Caki2 (cell line): ENCODE measurements around the gene PRDM16. TPM values are rescaled to one million over a fixed set of nuclear protein-coding genes. Genes with fewer than 3 reads are reported as not detected.

Experiments used
- DNase-seq: peaks from one replicate; pipeline ENCODE4 v3.0.0-alpha.2; 2015; ENCODE audit warnings: low read depth
- in situ Hi-C: cut with HindIII; loops from 2 replicates; pipeline ENCODE4 v1.10.0; 2016; ENCODE audit warnings: low sequenced_read_pairs, low pct_unique_long_range_greater_than_20kb, mixed read lengths
- total RNA-seq: library from RNA; depleted of rRNA; stranded (reverse); fragments of >200 nt; shearing (Covaris generic); gene quantifications from 2 replicates; pipeline ENCODE4 v1.2.3, GENCODE V29; 2014; ENCODE audit warnings: low replicate concordance

Gene PRDM16
- total RNA-seq, 1 experiment from 2014 or later, result not detected

DNA sequence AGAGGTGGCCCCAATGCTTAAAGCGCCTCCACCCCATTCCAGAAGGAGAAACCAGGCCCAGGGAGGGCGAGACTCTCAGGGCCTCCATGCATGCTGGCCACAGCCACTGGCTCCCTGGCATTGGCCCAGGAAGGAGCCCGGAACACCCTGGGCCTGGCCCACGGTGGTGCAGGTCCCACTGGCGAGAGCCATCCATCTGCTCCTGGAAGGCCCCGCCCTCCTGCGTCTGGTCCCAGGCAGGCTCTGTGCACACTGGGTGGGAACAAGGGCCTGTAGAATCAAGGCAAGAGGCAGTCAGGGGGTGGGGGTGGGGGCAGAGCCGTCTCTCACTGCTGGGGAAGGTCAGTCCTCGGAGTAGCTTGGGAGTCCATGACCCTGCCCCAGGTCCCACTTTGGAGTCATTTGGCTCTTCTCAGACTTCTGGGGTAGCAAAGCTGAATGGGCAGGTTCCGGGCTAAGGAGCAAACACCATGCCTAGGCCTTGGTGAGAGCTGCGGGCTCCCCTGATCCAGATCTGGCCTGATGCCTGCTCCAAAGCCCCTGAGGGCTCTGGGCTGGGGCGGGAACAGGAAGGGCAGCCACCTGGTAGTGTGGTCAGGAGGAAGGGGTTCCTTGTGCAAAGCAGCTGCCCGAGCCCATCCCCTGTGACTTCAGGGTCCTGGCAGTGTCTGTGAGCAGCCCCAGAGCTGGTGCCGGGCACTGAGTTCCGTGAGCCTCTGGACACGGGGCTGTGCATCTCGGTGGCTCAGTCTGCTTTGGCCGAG, 278.4 kb downstream of the PRDM16 start:
- no peak for DNase-seq
- in situ Hi-C loops, result no loop called here

DNA sequence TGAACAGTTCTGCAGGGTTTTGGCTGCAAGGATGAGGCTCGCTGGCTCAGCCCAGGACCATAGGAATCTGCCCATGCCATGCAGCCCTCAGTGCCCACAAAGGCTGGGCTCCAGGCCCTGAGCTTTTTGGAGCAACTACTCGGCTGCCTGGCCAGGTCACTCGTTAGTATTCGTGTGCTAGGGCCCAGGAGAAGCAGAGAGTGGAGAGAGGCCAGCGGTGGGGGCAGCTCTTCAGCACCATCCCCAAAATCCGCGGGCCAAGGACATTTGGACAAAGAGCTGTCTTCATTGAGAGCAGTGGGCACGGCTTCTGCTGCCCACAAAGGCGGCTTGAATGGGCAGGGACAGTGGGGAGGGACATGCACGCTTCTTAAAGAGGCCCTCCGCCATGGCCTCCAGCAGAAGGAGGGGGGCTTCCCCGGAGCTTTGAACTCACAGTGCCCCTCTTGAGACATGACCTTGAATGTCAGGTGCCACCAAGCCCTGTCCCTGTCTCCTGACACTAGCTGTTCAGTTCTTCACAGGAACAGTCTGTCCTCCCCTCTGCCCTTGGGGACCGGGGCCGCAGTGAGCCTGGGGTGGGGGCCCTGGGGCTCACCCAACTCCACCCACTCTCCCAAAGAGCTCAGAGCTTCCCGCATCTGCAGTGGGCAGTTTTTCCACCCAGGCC, 279.3 kb downstream of the PRDM16 start:
- in situ Hi-C loops, result no loop called here
- DNase-seq, result no peak

DNA sequence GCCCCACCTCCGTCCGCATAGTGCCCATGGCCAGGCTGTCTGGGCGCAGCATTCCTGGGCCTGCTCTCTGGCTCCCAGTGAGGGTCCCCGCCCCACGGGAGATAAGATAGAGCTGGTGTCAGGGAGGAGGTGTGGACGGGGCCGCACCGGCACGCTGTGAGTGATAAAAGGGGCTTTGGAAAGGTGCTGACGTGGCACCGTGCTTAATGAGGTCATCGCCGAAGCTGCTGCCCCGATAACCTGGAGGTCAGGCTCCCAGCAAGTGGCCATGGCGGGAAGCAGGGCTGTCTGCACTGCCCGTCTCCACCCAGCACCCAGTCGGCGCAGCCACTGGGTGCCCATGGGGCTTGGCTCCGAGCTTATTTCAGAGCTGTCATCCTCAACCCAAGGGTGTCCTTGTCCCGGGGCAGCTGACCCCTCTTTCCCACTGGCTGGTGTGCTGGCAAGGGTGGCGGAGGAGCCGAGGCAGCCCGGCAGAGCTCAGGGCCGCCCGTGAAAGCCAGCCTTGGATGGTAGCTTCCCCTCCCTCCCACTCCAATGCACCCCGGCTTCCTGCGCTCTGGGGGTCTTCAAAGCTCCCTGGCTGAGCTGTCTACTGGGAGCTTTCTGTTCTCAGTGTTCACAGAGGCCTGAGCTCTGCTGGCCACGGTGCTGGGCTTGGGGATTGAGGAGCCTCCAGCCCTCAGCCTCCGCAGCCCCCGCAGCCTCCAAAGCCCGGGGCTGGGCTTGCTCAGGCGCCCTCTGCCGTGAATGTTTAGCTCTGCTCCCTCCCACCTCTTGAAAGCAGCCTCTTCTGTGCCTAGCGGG, 280.4 kb downstream of the PRDM16 start:
- DNase-seq, result no peak
- in situ Hi-C loops, result no loop called here

DNA sequence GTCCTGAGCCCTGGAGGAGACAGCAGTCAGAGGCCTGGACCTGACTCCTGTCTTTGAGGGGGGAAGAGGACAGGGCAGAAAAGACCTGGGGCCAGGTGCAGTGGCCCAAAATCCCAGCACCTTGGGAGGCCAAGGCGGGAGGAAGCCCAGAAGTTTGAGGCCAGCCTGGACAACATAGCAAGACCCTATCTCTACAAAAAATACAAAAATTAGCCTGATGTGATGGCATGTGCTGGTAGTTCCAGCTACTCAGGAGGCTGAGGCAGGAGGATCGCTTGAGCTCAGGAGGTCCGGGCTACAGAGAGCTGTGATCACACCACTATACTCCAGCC, 280.9 kb downstream of the PRDM16 start:
- in situ Hi-C loops, result no loop called here
- no peak for DNase-seq

DNA sequence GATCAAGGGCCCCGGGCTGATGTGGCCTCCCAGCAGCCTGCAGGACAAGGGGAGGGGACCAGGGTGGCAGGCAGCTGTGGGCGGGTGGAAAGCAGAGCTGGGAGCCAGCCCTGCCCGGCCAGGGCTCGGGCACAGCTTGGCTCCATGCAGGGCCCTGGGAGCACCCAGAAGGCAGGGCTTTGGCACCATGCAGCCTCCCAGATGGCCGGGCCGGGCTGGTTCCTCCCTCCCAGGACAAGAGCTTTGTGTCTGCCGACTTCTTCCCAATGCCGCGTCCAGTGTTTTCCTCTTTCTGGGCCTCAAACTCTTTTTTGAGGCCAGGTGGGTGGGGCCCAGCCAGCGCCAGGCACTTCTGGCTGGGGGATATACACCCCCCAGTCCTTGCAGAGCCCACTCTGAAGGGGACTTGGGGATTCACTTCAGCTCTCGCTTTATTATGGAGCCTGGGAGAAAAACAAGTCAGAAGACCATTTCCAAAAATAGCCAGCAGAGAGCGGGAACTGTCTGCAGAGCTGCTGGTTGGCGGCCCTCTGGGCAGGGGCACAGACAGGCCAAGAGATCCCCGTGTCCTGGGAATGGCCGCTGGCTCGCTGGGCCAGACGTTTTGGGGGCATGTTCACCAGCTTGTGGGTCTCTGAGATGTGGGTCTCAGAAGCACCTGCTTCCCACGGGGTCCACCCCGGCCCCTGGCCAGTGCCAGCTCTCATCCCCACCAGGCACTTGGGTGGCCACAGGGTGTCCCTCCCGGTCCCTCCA, 281.7 kb downstream of the PRDM16 start:
- in situ Hi-C loops, result no loop called here
- no peak for DNase-seq

DNA sequence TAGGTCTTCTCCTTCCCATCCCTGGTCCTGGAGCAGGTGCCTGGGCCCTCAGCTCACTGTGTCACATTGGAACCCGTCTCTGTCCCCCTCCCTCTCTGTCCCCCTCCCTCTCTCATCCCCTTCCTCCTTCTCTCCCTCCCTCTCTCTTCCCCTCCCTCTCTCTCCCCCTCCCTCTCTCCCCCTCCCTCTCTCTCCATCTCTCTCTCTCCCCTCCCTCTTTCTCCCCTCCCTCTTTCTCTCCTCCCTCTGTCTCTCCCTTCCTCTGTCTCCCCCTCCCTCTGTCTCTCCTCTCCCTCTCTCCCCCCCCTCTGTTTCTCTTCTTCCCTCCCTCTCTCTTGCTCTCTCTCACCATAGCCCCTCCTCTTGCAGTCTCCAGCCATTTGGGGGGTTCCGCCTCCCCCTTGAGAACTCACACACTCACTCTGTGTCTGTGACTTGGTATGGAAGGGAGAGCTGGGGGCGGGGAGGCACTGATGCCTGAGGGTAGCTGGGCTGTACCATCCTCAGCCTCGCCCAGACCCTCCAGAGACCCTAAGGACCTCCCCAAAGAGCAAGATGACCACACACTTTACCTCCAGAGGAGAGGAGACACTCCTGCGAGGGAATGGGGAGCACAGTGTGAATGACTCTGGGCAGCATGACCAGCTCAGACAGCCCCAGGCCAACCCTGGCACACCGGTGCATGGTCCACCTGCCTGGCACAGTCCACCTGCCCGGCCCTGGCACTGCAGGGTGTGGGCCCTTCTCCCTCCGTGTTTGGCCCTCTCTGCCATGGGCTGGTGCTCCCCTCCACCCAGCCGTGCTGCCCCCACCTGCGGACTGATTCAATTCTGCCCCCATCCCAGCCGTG, 282.7 kb downstream of the PRDM16 start:
- DNase-seq, result no peak
- in situ Hi-C loops, result no loop called here

DNA sequence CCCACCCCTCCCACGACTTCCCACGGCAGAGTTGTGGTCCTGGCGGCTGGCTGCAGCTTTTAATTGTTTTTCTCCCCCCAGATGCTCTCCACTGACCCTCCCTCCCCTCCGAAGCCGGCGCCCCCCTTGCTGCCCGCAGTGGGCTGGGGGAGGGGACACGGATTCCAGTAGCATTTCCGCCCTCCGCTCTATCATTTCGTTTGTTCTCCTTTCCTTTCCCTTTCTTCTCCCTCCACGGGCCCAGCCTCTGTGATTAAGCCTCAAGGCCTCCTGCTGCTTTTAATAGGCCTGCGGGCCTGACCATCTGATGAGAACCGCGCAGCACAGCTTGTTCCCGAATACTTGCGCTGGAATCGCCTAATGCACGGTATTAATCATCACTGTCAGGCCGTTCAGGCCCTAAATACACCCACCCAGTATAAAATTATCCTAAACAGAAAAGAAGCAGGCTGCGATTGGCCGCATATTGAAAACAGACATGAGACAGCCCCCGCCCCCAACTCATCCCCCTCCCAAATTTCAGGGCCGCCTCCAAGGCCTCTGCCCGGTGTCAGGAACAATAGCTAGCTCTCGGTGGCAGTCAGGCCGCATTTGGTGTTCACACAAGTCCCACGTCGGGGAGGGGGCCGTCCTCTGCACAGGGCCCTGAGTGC, 283.4 kb downstream of the PRDM16 start:
- in situ Hi-C loops, result no loop called here
- no peak for DNase-seq

DNA sequence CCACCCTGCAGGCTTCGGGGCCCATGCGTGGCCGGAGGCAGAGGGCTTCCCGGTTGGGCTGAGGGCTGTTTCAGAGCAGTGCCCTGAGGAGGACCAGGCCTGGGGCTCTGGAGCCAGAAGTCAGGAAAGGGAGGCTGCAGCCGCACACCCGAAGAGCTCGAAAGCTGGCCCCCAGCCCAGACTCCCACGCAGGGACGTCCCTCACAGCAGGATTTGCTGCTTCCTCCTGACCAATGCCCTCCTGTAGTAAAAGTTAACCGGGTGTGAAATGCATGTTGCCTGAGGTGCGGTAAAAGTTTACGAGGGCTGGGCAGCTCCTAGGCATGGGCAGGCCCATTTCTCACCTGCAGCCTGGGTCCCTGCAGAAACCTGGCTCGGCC, 283.9 kb downstream of the PRDM16 start:
- in situ Hi-C loops, result no loop called here
- DNase-seq, result peak; percentile 16

DNA sequence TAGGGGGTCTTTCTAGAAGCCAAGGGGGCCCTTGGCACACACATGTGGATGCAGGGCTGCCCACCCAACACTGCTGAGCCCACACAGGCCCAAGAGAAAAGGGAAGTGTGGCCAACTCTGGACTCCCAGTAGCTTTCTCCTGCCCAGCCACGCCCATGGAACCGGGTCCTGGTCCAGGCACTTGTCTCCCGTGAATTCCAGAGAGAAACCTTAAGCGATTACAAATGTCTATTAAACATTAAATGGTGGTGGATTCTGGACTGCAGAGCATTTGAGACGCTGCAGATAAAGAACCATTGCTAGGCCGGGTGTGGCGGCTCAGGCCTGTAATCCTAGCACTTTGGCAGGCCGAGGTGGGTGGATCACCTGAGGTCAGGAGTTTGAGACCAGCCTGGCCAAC, 284.9 kb downstream of the PRDM16 start:
- in situ Hi-C loops, result no loop called here
- DNase-seq, result no peak

DNA sequence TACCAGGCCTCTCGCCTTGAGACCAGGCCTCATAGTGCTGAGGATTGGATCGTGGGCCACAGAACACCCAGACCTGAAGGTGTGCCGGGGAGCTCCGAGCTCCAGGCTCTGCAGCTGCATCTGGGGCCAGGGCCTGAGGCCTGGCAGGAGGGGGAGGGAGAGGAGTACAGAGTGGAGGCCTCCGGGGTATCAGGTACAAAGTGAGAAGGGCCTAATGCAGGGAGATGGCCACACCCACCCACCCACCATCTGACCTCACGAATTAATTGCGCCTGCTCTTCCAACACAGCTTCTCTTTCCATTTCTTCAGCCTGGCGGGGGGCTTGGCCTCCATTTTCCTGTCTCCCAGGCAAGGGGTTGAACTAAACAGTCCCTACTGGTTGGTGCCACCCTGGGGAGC, 286.1 kb downstream of the PRDM16 start:
- no peak for DNase-seq
- in situ Hi-C loops, result no loop called here

DNA sequence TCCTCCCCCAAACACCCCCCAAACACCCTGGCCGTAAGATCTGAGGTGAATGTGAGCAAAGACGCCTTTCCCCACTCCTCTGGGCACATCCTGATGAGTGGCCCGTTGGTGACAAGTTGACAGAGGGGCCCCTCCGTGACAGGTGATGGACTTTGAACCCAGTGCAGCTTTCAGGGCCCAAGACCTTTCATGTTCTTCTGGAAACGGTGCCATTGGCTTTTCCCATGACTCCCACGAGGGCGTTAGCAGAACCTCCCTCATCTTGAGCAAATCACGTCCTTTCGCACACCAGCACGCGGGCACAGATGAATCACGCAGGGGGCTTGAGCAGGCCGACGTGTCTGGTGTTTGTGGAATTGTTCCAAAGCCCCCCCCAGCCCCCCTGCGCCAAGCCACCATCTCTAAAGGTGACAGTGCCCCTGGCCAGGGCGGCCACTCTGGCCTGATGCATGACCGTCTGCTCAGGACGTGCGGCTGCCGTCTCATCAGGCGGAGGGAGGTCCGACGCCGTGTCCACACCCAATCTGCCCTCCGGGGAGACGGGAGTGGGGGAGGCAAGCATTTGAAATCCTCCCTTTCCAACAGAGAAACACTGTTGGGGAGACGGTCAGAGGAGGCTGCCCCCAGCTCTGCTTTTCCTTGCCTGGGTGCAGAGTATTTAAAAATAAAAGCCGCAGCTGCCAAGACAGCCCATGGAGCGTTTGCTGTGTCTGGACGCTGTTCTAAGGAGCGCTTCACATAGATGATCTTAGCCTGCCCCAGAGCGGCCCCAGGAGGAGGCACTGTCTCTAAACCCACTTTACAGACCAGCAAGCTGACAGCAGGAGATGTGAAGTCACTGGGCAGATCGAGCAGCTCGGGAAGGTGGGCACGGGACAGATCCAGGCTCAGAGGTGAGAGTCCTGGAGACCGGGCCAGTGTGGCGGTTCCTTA, 287.2 kb downstream of the PRDM16 start:
- no peak for DNase-seq
- in situ Hi-C loops, result no loop called here

DNA sequence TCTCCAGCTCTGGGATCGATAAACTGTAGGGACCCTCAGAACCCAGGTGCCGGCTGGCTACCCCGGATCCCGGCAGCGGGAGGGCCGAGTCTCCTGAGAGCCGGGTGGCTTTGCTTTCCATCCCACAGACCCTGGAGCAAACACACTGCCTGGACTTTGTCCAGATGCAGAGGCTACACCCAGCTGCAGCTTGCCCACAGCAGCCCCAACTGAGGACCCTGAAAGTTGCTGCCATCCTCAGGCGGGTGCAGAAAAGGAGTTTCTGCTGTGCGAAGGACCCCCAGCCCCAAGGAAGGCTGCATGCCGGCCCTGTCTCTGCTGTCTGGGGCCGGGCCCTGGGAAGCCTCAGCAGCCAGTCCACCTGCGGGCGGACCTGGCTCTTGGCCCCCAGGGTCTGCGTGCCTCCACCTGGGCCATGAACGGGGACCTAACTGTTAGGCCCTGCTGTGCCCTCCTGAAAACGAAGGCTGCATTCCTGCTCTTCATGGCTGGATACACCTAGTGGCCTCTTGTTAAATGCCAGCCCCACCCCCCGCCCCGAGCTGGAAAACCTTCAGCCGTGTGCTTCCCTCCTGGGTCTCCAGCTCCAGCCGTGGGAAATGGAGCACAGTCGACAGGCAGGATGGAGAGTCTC, 287.9 kb downstream of the PRDM16 start:
- in situ Hi-C loops, result no loop called here
- no peak for DNase-seq

DNA sequence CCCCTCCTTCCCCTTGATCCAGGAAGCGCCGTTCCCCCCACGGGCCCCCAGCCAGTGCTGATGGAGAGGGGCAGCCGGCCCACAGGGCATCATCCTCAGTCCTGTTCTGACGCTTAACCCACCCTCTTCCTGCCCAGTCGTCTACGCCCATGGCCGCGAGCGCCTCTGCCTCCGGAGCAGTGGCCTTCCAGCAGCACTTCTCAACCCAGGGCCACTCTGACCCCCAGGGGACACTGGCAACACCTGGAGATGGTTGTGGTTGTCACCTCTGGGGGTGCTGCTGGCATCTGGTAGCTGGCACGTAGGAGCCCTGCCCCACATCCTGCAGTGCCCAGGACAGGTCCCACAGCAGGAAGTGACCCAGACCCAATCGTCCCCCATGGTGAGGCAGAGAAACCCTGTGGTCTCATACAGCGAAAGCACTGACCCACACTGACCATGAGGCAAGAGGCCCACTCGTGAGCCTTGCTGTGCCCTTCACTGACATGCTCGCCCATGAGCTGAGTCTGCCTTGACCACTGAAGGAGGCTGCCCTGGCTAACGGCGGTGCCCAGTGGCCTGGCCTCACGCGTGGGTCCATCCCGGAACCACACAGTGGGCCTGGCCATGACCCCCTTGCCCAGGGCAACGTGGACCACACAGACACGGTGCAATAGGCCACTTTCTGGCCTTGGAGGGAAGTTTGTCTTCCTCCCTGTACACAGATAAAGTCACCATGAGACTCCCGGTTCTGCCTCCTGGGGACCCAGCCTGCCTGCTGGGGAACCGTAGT, 288.7 kb downstream of the PRDM16 start:
- no peak for DNase-seq
- in situ Hi-C loops, result no loop called here

DNA sequence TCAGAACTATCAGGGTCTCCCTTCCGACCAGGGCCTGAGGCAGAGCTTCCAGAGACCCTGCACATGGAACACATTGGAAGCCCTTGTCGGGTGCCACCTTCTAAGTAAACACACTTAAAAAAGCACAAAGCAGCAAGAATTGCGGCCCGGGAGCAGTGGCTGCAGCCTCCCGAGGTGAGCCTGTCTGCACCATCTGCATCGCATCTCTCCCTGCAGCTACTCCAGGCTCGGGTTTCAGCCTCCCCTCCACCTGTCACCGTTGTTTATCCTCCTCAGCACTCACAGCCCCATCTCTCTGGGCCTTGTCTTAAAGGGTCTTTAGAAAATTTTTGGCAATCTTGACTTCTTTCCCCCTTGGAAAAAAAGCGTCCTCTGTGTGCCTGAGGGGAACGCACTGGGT, 290.3 kb downstream of the PRDM16 start:
- in situ Hi-C loops, result no loop called here
- no peak for DNase-seq

DNA sequence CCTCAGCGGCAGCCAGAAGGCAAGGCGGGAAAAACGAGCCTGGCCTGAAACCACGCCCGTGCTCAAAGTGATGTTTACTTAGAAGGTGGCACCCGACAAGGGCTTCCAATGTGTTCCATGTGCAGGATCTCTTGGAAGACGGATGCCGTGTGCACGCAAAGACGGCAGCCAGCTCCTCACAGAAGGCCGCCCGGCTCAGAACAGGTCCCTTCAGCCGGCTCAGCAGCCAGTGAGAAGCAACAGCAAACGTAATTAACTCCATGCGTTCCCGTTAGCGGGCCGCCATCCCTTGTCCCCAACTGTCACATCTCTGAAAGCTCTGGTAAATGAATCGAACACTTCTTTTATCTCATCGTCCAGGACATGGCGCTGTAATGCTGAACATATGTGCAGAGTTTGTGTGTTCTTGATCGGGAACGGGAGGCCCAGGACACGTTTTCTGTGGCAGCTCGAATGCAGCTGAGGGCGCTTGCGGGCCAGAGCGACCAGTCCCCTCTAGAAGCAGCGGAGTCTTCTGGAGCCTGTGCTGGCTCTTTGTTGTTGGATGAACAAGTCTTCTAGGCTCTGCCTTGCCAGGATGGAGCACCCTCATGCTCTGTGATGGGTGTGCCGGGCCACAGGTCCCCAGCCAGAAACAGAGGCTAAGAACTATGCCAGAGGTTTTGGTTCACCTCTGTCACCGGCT, 290.9 kb downstream of the PRDM16 start:
- DNase-seq, result no peak
- in situ Hi-C loops, result no loop called here
